Ovary (tissue), 9 donors: ENCODE data around the gene THRB. TPM values are rescaled to one million over a fixed set of nuclear protein-coding genes. Genes with fewer than 3 reads are reported as not detected.
A peak's percentile ranks its signal among the peaks of the same experiment; 100 is the strongest.

Experiments used
- DNase-seq, 5 donors: peaks; one replicate each; pipeline ENCODE4 v3.0.0-alpha.2; 2019 to 2020
- H3K27ac ChIP-seq, 2 donors: fragments of 200-600 bp; one replicate each; pipeline versions ENCODE4 v1.5.1 to v1.8.0; 2019 to 2022
- H3K27me3 ChIP-seq: fragments of 200-600 bp; one replicate; pipeline ENCODE4 v1.8.0; 2022
- H3K36me3 ChIP-seq: fragments of 200-600 bp; sonication (generic); one replicate; pipeline ENCODE4 v1.5.1; 2019
- H3K4me1 ChIP-seq: one replicate; pipeline ENCODE4 v1.8.1; 2013; ENCODE audit warnings: mild to moderate bottlenecking, moderate library complexity; ENCODE audit not compliant: insufficient read depth
- H3K4me3 ChIP-seq: fragments of 200-600 bp; sonication (generic); one replicate; pipeline ENCODE4 v1.5.1; 2017
- H3K9me3 ChIP-seq, 2 donors: fragments of 200-600 bp in 1 of 2; sonication (generic) in 1 of 2; one replicate each; pipeline versions ENCODE4 v1.5.1 to v1.8.1; 2013 to 2019; ENCODE audit warnings: mild to moderate bottlenecking in 1 of 2, moderate library complexity in 1 of 2
- EP300 ChIP-seq: sonication (generic); formaldehyde crosslinking; IDR thresholded peaks from one replicate; pipeline ENCODE4 v1.6.1; 2017; ENCODE audit warnings: antibody characterized with exemption
- POLR2A ChIP-seq: fragments of 450-650 bp; IDR thresholded peaks from one replicate; pipeline ENCODE4 v1.6.1; 2017; ENCODE audit warnings: antibody characterized with exemption, mild to moderate bottlenecking, moderate library complexity
- WGBS, 3 donors: extraction: QIAGEN DNeasy Blood & Tissue Kit in 1 of 3; methylation state at CpG; one replicate each; pipeline versions ENCODE4 v1.1.5 to v1.1.7; 2013 to 2017; 5-methylcytosine and 5-hydroxymethylcytosine counted together
- intact Hi-C, 4 donors: fragments of 100-400 bp; cut with DNase I; formaldehyde crosslinking; loops; one replicate each; pipeline versions ENCODE4 v1.11.0 to v1.15.1; 2022 to 2023
- polyA plus RNA-seq, 2 donors: library from polyadenylated mRNA; stranded (reverse); fragments of 200-250 nt in 1 of 2; fragments of 350-450 nt in 1 of 2; fragmentation: Illumina TruSeq in 1 of 2; extraction: RNeasy Lipid Tissue Mini Kit (QIAGEN cat#74804) in 1 of 2; gene quantifications; one replicate each; pipeline ENCODE4 v1.2.3, GENCODE V29; 2013 to 2014
- total RNA-seq, 7 donors: library from RNA; depleted of rRNA in 2 of 7; stranded (reverse); fragments of >200 nt in 2 of 7; fragmentation: NEBNext Ultra II Directional in 3 of 7; extraction: Animal tissue kit (Norgen Biotek cat#: 25700) in 3 of 7; gene quantifications; one replicate each; pipeline versions ENCODE4 v1.1.0 to v1.2.4, GENCODE V29; 2016 to 2023
- TF ChIP-seq, protein P1 (sequence below), 3 donors: fragments of 450-650 bp in 2 of 3; fragments of 200-600 bp in 1 of 3; IDR thresholded peaks; one replicate each; pipeline versions ENCODE4 v1.5.1 to v1.8.0; 2016 to 2022; ENCODE audit warnings: antibody characterized with exemption in 3 of 3, mild to moderate bottlenecking in 1 of 3
- donor health status: DM: no; HTN: no; CAD: no; lungs with moderate emphysema.
- donor health status: DM: no; HTN: no; CAD: no.
- donor health status: Bipolar disorder and iron deficiency.
- donor health status: DM: yes; HTN: yes; CAD: no.
- donor health status: DM: no; HTN: no; CAD: no.
- donor health status: DM: yes; HTN: yes; CAD: no.

The THRB gene
- total and polyA plus RNA-seq, 9 donors, result 0.91 to 6.5 (median 3.2) TPM

- Histone ChIP-seq H3K27me3 (no peaks in the 10 kb centered on the region), H3K4me1 (peaks cover 9% of the 10 kb centered on the region), H3K27ac (no peak overlapping the region), H3K9me3 (no peaks in the 10 kb centered on the region), H3K4me3 (no peak overlapping the region), H3K36me3 (no peaks in the 10 kb centered on the region)
- intact Hi-C loops, result no loop called here
- no peak for DNase-seq
- no peak for TF ChIP-seq POLR2A
- 88 to 92% (median 91%) methylated on average over 2 of the region's 2 CpGs for WGBS, 3 donors
These were observed 99.9 kb downstream of the THRB start for GRCh38 chr3:24394754-24395153.

GRCh38 chr3:24393316-24393715 lies 101.3 kb downstream of the THRB start:
- Histone ChIP-seq H3K27me3 (no peaks in the 10 kb centered on the region), H3K27ac (no peak overlapping the region), H3K36me3 (no peaks in the 10 kb centered on the region), H3K4me3 (no peak overlapping the region), H3K4me1 (peaks cover 12% of the 10 kb centered on the region), H3K9me3 (no peaks in the 10 kb centered on the region)
- TF ChIP-seq POLR2A (no peak), EP300 (no peak)
- TF ChIP-seq, protein P1, sequence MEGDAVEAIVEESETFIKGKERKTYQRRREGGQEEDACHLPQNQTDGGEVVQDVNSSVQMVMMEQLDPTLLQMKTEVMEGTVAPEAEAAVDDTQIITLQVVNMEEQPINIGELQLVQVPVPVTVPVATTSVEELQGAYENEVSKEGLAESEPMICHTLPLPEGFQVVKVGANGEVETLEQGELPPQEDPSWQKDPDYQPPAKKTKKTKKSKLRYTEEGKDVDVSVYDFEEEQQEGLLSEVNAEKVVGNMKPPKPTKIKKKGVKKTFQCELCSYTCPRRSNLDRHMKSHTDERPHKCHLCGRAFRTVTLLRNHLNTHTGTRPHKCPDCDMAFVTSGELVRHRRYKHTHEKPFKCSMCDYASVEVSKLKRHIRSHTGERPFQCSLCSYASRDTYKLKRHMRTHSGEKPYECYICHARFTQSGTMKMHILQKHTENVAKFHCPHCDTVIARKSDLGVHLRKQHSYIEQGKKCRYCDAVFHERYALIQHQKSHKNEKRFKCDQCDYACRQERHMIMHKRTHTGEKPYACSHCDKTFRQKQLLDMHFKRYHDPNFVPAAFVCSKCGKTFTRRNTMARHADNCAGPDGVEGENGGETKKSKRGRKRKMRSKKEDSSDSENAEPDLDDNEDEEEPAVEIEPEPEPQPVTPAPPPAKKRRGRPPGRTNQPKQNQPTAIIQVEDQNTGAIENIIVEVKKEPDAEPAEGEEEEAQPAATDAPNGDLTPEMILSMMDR (IDR thresholded peaks at IDR 0.05), result no peak
- intact Hi-C loops, result no loop called here
- 58 to 78% (median 60%) methylated on average over 3 of the region's 3 CpGs for WGBS, 3 donors
- DNase-seq, result no peak

DNA sequence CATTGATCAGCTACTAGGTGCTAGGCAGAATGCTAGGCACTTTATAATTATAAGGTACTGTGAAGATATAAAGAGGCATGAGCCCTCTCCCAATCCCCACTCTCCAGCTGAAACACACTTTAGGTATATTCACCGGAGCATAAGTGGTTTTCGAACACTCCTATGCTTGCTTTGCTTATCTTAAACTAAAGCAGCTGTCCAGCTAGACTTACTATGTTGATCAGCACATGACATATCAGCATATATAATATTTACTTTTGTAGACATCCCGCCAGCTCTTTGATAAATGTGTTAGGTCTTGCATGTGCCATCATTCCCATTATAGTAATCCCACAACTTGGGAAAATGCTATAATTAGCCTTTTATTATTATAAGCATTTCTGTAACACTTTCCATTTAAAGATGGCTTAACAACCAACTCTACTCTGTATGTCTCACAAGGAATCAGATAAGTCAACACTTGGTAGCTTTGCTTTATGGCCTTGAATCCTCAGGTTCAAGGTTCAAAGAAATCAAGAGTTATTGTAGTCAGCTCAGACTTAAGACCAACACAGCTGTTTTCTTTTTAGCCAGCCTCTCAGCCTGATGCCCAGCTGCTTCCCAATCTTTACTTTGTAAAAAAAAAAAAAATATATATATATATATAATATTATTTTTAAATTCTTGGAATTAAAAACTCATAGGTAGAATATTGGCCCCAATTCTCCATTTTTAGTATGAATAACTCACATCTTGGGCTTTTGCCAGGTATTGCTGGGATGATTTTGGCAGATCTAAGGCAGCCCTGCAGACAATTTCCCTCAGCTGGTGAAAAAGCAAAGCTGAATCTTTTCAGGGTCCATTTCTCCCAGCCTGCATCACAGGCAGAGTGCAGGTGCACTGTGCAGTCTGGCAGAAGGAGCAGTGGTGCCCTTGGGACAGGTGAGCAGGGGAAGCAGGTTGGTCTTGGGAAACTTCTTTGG lies 104.2 kb downstream of the THRB start:
- Histone ChIP-seq H3K4me3 (no peak overlapping the region), H3K4me1 (peaks cover 12% of the 10 kb centered on the region), H3K27me3 (no peaks in the 10 kb centered on the region), H3K27ac (no peak overlapping the region), H3K36me3 (no peaks in the 10 kb centered on the region), H3K9me3 (no peaks in the 10 kb centered on the region)
- TF ChIP-seq EP300, result no peak
- no peak for TF ChIP-seq POLR2A
- TF ChIP-seq, protein P1 (IDR thresholded peaks at IDR 0.05), result no peak
- intact Hi-C loops, result no loop called here
- peak in 1 of 5 donors; percentile 25 for DNase-seq
- 71 to 81% (median 79%) methylated on average over 3 of the region's 3 CpGs for WGBS, 3 donors

DNA sequence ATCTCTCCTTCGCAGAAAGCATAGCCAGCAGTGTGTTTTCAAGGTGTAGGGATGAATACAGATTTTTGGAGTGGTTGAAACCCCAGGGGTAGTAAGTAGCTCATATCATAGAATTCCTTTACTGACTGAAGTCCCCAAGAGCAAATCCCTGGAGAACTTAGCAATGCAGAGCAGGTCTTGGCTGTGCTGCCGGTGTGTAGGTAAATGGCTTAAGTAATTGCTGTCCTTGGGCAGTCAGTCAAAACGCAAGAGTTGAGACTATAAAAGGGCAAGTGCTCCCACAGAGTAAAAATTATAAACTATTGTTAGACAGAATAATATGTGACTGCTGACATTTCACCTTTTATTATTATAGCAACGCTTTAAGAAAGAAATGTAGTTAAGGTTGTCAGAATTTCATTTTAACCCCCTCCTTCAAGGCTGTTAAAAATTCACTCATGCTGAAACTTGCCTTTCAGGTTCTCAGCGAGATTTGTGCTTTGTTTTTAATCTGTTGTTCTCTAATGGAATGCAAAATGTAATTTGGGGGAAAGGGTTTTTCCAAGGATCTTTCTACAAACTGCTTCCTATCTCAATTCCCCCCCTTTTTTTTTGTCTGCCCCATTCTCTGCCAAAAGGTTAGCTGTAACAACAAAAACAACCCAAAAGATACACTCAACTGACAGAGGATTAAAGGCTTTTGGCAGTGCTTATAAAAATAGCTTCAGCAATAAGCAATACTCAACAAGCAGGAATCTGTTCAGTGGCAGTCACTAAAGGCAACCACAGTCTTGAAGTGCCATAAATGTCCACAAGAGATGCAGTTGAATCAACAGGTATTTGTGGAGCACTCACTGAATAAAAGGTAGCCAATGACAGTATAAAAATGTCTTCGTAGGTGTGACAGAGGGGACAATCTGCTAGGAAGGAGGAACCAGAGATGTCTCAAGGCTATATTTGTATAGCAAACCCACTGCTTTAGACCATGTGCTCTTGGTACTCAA lies 105.3 kb downstream of the THRB start:
- 15 to 22% (median 22%) methylated on average over 6 of the region's 6 CpGs for WGBS, 3 donors
- H3K4me1 ChIP-seq, result peaks cover 12% of the 10 kb centered on the region
- intact Hi-C loops, result no loop called here
- TF ChIP-seq, protein P1 (IDR thresholded peaks at IDR 0.05), result no peak
- TF ChIP-seq POLR2A (no peak), EP300 (no peak)
- H3K27ac ChIP-seq, result no peak overlapping the region
- DNase-seq, result no peak
- no peak overlapping the region for H3K4me3 ChIP-seq
- H3K27me3 ChIP-seq, result no peaks in the 10 kb centered on the region
- H3K9me3 ChIP-seq, result no peaks in the 10 kb centered on the region
- H3K36me3 ChIP-seq, result no peaks in the 10 kb centered on the region
